H9 (cell line): ENCODE measurements around the gene ADAMTS13. TPM values are rescaled to one million over a fixed set of nuclear protein-coding genes. Genes with fewer than 3 reads are reported as not detected.

Experiments
- DNase-seq: peaks from one replicate; pipeline ENCODE4 v3.0.0-alpha.2; 2017
- H2AFZ ChIP-seq: one replicate; pipeline ENCODE4 v1.6.1; 2013; ENCODE audit warnings: mild to moderate bottlenecking, low read length, control low read depth, moderate library complexity
- H2AK5ac ChIP-seq: 2 replicates; pipeline ENCODE4 v1.6.1; 2013; ENCODE audit warnings: low read length, control low read depth, mixed read lengths; ENCODE audit not compliant: insufficient read length
- H2BK120ac ChIP-seq: one replicate; pipeline ENCODE4 v1.6.1; 2013; ENCODE audit warnings: low read depth, mild to moderate bottlenecking, low read length, control low read depth, inconsistent platforms; ENCODE audit not compliant: poor library complexity, severe bottlenecking
- H2BK12ac ChIP-seq: 2 replicates; pipeline ENCODE4 v1.6.1; 2013; ENCODE audit warnings: low read length, control low read depth, mixed read lengths, low read depth; ENCODE audit not compliant: insufficient read length
- H2BK15ac ChIP-seq: 2 replicates; pipeline ENCODE4 v1.6.1; 2013; ENCODE audit warnings: low read depth, low read length, control low read depth
- H2BK20ac ChIP-seq: one replicate; pipeline ENCODE4 v1.6.1; 2013; ENCODE audit warnings: low read depth, mild to moderate bottlenecking, low read length, control low read depth, inconsistent platforms; ENCODE audit not compliant: poor library complexity, severe bottlenecking
- H2BK5ac ChIP-seq: 2 replicates; pipeline ENCODE4 v1.6.1; 2013; ENCODE audit warnings: low read length, control low read depth, mixed read lengths; ENCODE audit not compliant: insufficient read length
- H3K14ac ChIP-seq: 2 replicates; pipeline ENCODE4 v1.6.1; 2013; ENCODE audit warnings: low read length, control low read depth; ENCODE audit not compliant: insufficient read depth
- H3K18ac ChIP-seq: 2 replicates; pipeline ENCODE4 v1.6.1; 2013; ENCODE audit warnings: low read depth, mild to moderate bottlenecking, mixed read lengths, low read length, control low read depth; ENCODE audit not compliant: insufficient read length
- H3K23ac ChIP-seq: 2 replicates; pipeline ENCODE4 v1.6.1; 2013; ENCODE audit warnings: low read length, control low read depth, mixed read lengths, low read depth; ENCODE audit not compliant: insufficient read length
- H3K23me2 ChIP-seq: 2 replicates; pipeline ENCODE4 v1.6.1; 2013; ENCODE audit warnings: low read depth, mild to moderate bottlenecking, mixed read lengths, low read length, control low read depth; ENCODE audit not compliant: insufficient read length, poor library complexity, severe bottlenecking
- H3K27ac ChIP-seq: 2 replicates; pipeline ENCODE4 v1.5.1; 2013; ENCODE audit warnings: low read length, control low read depth, mixed read lengths, low read depth; ENCODE audit not compliant: insufficient read length
- H3K27me3 ChIP-seq: 2 replicates; pipeline ENCODE4 v1.6.1; 2013; ENCODE audit warnings: low read length, control low read depth, inconsistent platforms; ENCODE audit not compliant: insufficient read depth
- H3K4ac ChIP-seq: 2 replicates; pipeline ENCODE4 v1.6.1; 2013; ENCODE audit warnings: low read depth, mild to moderate bottlenecking, control low read depth, inconsistent platforms, low read length, moderate library complexity
- H3K4me1 ChIP-seq: 2 replicates; pipeline ENCODE4 v1.6.1; 2013; ENCODE audit warnings: low read length, control low read depth, inconsistent platforms; ENCODE audit not compliant: insufficient read depth
- H3K4me2 ChIP-seq: 2 replicates; pipeline ENCODE4 v1.6.1; 2013; ENCODE audit warnings: low read length, control low read depth, mixed read lengths; ENCODE audit not compliant: insufficient read length, insufficient read depth
- H3K56ac ChIP-seq: 2 replicates; pipeline ENCODE4 v1.6.1; 2013; ENCODE audit warnings: low read depth, mild to moderate bottlenecking, mixed read lengths, low read length, control low read depth; ENCODE audit not compliant: insufficient read length
- H3K79me1 ChIP-seq: 2 replicates; pipeline ENCODE4 v1.6.1; 2013; ENCODE audit warnings: low read depth, mild to moderate bottlenecking, moderate library complexity, low read length, control low read depth, inconsistent platforms; ENCODE audit not compliant: insufficient read depth, poor library complexity, severe bottlenecking
- H3K79me2 ChIP-seq: 2 replicates; pipeline ENCODE4 v1.6.1; 2013; ENCODE audit warnings: low read length, control low read depth, inconsistent platforms; ENCODE audit not compliant: insufficient read depth
- H3K9ac ChIP-seq: 2 replicates; pipeline ENCODE4 v1.6.1; 2013; ENCODE audit warnings: low read length, control low read depth, mixed read lengths; ENCODE audit not compliant: insufficient read length; ENCODE audit errors: extremely low read depth
- H3K9me3 ChIP-seq: one replicate; pipeline ENCODE4 v1.6.1; 2013; ENCODE audit warnings: low read depth, low read length, inconsistent platforms; ENCODE audit not compliant: control insufficient read depth
- H3T11ph ChIP-seq: one replicate; pipeline ENCODE4 v1.6.1; 2013; ENCODE audit warnings: mild to moderate bottlenecking, low read length, control low read depth, inconsistent platforms
- H4K20me1 ChIP-seq: one replicate; pipeline ENCODE4 v1.6.1; 2013; ENCODE audit not compliant: control insufficient read depth, insufficient read length, insufficient read depth
- H4K5ac ChIP-seq: 2 replicates; pipeline ENCODE4 v1.6.1; 2013; ENCODE audit warnings: low read depth, mild to moderate bottlenecking, mixed read lengths, low read length, control low read depth; ENCODE audit not compliant: insufficient read length
- H4K8ac ChIP-seq: replicated peaks from 2 replicates; pipeline ENCODE4 v1.6.1; 2013; ENCODE audit warnings: low read length, control low read depth, mixed read lengths, low read depth; ENCODE audit not compliant: insufficient read length
- H4K91ac ChIP-seq: 2 replicates; pipeline ENCODE4 v1.6.1; 2013; ENCODE audit warnings: low read depth, mild to moderate bottlenecking, moderate library complexity, mixed read lengths, low read length, control low read depth; ENCODE audit not compliant: insufficient read length
- H3K27ac Mint-ChIP-seq, 3 experiments: 2 replicates in 2 of 3; 3 replicates in 1 of 3; pipeline ENCODE4 v1.8.0; 2020 to 2021; ENCODE audit warnings: mixed read lengths in 3 of 3, mild to moderate bottlenecking in 1 of 3, moderate library complexity in 1 of 3
- H3K27me3 Mint-ChIP-seq: 2 replicates; pipeline ENCODE4 v1.8.0; 2021; ENCODE audit warnings: low read depth, mild to moderate bottlenecking, moderate library complexity, mixed read lengths
- H3K36me3 Mint-ChIP-seq, 3 experiments: 2 replicates in 2 of 3; 3 replicates in 1 of 3; pipeline ENCODE4 v1.8.0; 2020 to 2021; ENCODE audit warnings: low read depth in 3 of 3, mixed read lengths in 3 of 3; ENCODE audit not compliant: insufficient read depth in 1 of 3
- H3K4me1 Mint-ChIP-seq, 2 experiments: 2 replicates each; pipeline ENCODE4 v1.8.0; 2020; ENCODE audit warnings: mixed read lengths in 2 of 2
- H3K4me3 Mint-ChIP-seq, 2 experiments: 2 replicates in 1 of 2; 3 replicates in 1 of 2; pipeline ENCODE4 v1.8.0; 2020 to 2021; ENCODE audit warnings: mild to moderate bottlenecking in 2 of 2, mixed read lengths in 2 of 2, moderate library complexity in 1 of 2
- H3K9me3 Mint-ChIP-seq, 2 experiments: 2 replicates in 1 of 2; 3 replicates in 1 of 2; pipeline ENCODE4 v1.8.0; 2020; ENCODE audit warnings: mild to moderate bottlenecking in 2 of 2, mixed read lengths in 2 of 2, moderate library complexity in 1 of 2
- CTCF ChIP-seq: fragments of 200-600 bp; sonication (generic); conservative IDR thresholded peaks from 3 replicates; pipeline ENCODE4 v1.8.0; 2021; ENCODE audit warnings: antibody characterized with exemption, mild to moderate bottlenecking
- WGBS: extraction: QIAGEN DNeasy Blood & Tissue Kit; methylation state at CpG from one replicate; pipeline ENCODE4 v1.1.7; 2013; ENCODE audit warnings: missing lambda C conversion rate, low lambda C conversion rate, mixed read lengths; ENCODE audit not compliant: insufficient read length; ENCODE audit errors: extremely low coverage; 5-methylcytosine and 5-hydroxymethylcytosine counted together
- total RNA-seq: library from RNA; stranded (reverse); gene quantifications from 2 replicates; pipeline ENCODE4 v1.2.1, GENCODE V29; 2021

The ADAMTS13 gene
- total RNA-seq, 1 experiment from 2014 or later = 8.8 TPM

- H3K27ac Mint-ChIP-seq = no peak overlapping the region; a peak in 1 of 7 replicates
- H3K14ac ChIP-seq = no peak overlapping the region
Observed at GRCh38 chr9:133425049-133425632, 3.0 kb downstream of the ADAMTS13 start.

More at GRCh38 chr9:133425049-133425632, 3.0 kb downstream of the ADAMTS13 start:
- peaks cover 20% of the 10 kb centered on the region for H3K27me3 Mint-ChIP-seq
- H3K9me3 Mint-ChIP-seq = peaks cover 4 to 5% of the 10 kb centered on the region in 2 experiments; a peak in 4 of 5 replicates
- no peak overlapping the region for H2BK5ac ChIP-seq
- no peaks in the 10 kb centered on the region for H4K20me1 ChIP-seq
- H3K4me1 ChIP-seq = no peaks in the 10 kb centered on the region
- no peak overlapping the region; a peak in 1 of 5 replicates for H3K4me3 Mint-ChIP-seq
- DNase-seq = no peak
- no peak overlapping the region for H3K27ac ChIP-seq
- H2AFZ ChIP-seq = no peak overlapping the region
- no peak overlapping the region for H3K23ac ChIP-seq
- H2BK12ac ChIP-seq = no peak overlapping the region
- H3K4me2 ChIP-seq = no peak overlapping the region
- H3K18ac ChIP-seq = no peak overlapping the region
- H2BK20ac ChIP-seq = no peak overlapping the region
- H3K36me3 Mint-ChIP-seq = peaks cover 0 to 12% (median 5%) of the 10 kb centered on the region in 3 experiments; a peak in 6 of 7 replicates
- H3K9ac ChIP-seq = no peak overlapping the region
- H3K4me1 Mint-ChIP-seq = peaks cover 21 to 26% of the 10 kb centered on the region in 2 experiments
- no peak overlapping the region for H3K56ac ChIP-seq
- H3T11ph ChIP-seq = no peak overlapping the region
- peaks cover 7% of the 10 kb centered on the region for H3K23me2 ChIP-seq
- TF ChIP-seq CTCF = no peak
- H4K5ac ChIP-seq = no peak overlapping the region
- no CpG with 5 or more reads among the region's 22 CpGs for WGBS
- H2AK5ac ChIP-seq = no peak overlapping the region
- H3K27me3 ChIP-seq = no peaks in the 10 kb centered on the region; the same call in 1 of the 2 replicates
- no peak overlapping the region for H2BK120ac ChIP-seq
- no peak overlapping the region for H4K91ac ChIP-seq
- H3K4ac ChIP-seq = no peak overlapping the region
- no peak overlapping the region for H2BK15ac ChIP-seq
- H3K79me1 ChIP-seq = no peaks in the 10 kb centered on the region
- no peaks in the 10 kb centered on the region for H3K79me2 ChIP-seq
- no peak overlapping the region for H4K8ac ChIP-seq
- H3K9me3 ChIP-seq = no peaks in the 10 kb centered on the region
